Endothelial cell of hepatic sinusoid (primary cell): Measurements from ENCODE around the gene KCND3.

Experiments used
- in situ Hi-C: cut with HindIII; loops from 2 replicates; pipeline ENCODE4 v1.10.0; 2017; ENCODE audit warnings: low sequenced_read_pairs

KCND3 gene

GRCh38 chr1:111989531-111990025, at the start of gene KCND3:
TSS of gene KCND3 (minus strand) at chr1:111989668.
- in situ Hi-C loops, result no loop called here

- in situ Hi-C loops, result no loop called here
Measured at GRCh38 chr1:112034277-112034676, 44.8 kb upstream of the KCND3 start.

- in situ Hi-C loops, result no loop called here
Measured at GRCh38 chr1:112033439-112034120, 44.1 kb upstream of the KCND3 start.

GRCh38 chr1:112030157-112030556, 40.7 kb upstream of the KCND3 start:
- in situ Hi-C loops, result no loop called here

DNA sequence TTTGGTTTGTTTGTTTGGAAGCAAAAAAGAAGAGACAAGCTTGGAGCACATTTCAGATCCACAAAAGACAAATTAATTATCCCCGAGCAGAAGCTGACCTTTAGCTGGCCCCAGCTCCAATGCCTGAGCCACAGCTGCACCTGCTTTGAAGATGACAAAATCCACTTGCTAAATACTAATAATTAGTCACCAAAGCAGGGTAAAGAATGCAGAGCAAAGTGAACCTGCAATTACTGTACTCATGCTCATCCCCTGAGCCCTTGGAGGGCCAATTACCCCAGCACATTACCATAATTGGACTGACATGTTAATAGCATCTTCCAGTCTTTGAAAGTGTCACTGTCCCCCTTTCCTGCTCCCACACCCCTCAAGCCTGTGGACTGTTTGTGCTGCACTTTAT, 38.2 kb upstream of the KCND3 start:
- in situ Hi-C loops, result no loop called here

DNA sequence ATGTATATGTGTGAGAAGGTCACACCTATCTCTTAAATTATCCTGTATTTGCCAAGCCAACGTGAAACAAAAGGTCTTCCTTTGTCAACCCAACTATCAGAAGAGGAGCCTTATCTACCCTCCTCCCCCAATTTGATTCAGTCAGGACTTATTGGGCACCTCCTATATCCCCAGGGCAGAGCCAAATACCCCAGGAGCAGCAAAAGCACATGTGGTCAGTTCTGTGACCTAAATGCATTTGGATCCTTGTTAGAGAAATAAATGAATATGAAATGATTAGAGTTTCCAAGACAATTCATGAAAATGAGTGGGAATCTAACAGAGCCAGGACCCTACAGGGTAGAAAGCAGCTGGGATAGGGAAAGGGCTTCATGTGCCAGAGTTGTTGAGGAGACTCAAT, 37.0 kb upstream of the KCND3 start:
- in situ Hi-C loops, result no loop called here

DNA sequence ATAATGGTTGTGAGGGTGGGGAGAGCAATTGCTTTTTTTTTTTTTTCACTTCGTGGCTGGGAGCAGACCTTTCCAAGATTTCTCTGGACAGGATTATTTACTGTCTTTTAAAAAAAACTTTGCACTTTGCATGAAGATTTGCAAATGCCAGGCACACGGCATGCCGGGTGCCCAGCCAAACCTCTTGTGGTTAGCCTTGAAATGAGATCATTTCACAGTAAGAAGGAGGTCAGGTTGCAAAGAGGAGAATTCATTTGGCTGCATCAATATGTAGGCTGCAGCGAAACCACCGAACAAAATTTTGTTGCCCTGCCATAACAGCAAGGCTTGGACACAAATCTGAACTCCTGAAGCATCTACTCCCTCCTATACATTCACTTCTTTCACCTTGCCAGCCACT, 36.5 kb upstream of the KCND3 start:
- in situ Hi-C loops, result no loop called here

- in situ Hi-C loops, result no loop called here
Measured at GRCh38 chr1:112021263-112021662, 31.8 kb upstream of the KCND3 start.

DNA sequence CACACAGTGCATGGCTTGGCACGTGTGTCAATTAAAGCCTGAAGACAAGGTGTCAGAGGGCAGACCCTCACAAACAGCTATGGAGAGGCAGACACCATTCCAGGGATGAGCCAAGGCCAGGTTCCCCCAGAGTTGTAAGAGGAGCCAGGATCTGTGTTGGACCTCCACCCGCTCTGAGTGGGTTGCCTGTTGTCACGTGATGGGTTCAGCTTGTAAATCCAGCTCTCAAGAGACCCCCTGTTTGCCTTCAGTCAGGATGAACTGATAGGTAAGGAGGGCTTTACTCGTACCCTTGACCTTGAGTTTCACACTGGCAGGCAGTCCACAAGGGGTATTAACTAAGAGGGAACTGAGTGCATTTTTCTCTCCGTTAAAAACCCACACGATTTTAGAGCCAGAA, 27.7 kb upstream of the KCND3 start:
- in situ Hi-C loops, result no loop called here

- in situ Hi-C loops, result no loop called here
Measured at GRCh38 chr1:112012823-112013222, 23.4 kb upstream of the KCND3 start.

DNA sequence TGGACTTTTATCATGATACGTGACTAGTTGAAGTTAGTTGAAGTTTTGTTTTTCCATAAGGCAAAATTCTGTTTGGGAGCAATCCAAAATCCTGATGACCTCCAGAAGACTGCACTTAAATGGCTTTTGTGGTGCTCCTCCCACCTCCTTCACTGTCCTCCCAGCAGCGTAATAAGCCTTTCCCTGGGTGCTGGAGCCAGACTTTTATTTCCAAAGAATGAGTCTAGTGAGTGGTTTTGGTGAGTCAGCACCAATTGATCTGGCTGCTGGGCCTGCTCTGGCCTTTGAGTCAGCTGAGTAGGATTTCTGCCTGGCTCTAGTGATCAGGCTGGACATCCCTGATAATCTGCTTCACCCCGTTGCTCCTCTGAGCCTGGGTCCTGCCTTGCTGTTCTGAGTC, 21.7 kb upstream of the KCND3 start:
- in situ Hi-C loops, result no loop called here

DNA sequence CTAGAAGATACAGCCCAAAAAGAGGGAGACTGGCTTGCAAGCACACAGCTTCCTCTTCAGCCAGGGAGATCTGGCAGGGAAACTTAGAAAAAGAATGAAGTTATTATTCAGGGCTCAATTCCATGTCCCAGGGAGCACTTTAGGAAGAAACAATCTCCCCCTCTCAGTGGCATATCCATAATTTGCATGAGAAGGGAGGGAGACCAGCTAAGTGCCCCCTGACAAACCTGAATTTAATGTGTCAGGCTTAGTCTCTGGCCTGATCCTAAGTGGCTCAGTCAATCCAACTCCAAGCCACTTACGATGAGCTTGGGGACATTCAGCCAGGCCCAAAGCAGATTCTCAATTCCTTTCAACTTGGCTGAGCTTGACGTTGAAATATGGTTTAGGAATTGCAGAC, 17.7 kb upstream of the KCND3 start:
- in situ Hi-C loops, result no loop called here

DNA sequence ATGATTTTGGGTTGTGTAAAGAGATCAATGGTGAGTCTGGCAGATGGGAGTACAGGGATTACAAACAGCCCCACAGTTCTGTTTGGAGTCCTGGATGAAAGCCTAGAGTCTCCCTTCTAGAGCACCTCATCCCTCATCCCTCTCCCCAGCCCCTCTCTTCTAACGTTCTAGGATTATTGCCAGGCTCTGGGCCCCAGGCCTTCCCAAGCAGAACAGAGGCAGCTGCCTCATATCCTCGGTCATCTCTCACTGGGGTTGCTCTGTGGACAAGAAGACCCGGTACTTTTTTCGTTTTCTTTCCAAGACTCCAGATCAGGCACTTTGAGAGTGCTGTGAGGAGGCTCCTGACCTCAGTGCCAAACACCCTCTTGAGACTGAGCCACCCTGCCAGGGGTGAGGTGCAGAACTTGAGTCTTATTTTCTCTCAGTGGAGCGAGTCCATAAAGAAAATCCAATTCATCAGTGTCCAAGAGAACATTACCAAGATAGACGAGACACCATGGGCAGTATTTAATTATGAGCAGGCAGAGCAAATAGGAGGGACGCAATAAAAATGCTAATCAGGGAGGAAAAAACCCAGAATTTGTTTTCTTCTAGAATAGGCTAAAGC, 17.1 kb upstream of the KCND3 start:
- in situ Hi-C loops, result no loop called here

DNA sequence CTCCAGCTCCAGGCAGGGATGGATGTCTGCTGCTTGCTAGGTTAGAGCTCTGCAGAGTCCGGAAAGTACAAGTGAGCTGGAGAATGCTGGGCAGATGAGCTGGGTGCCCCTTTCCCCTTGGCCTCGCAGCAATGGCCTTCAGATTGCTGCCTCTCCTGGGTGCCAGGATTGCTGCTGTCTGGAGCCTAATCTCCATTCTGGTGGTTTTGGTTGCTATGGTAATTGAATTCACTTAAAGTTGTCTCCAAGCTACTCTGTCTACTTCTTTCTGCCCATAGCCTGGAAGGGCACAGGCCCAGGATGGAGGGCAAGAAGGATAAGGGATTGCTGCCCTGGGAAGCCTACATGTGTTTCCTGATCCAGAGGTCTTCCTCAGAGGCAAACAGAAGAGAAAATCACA, 14.6 kb upstream of the KCND3 start:
- in situ Hi-C loops, result no loop called here

- in situ Hi-C loops, result no loop called here
Measured at GRCh38 chr1:112002514-112002913, 13.0 kb upstream of the KCND3 start.

GRCh38 chr1:112001436-112001835, 12.0 kb upstream of the KCND3 start:
- in situ Hi-C loops, result no loop called here

DNA sequence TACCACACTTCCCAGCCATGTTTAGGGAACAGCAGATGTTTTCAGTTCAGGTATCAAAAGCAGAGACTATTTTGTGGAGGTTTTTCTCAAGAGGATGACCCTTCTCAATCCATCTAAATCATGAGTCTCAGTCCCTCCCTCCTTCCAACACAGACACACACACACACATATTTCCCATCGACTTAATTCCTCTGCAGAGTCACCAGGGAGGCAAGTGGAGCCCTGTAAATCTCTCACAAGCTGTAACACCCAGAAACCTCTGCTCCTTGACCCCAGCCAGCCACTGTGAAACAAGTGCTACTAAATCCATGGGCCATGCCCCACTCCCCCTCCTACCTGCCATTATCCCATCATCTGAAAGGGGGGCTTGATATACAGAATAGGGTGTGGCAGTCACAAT, 10.6 kb upstream of the KCND3 start:
- in situ Hi-C loops, result no loop called here

DNA sequence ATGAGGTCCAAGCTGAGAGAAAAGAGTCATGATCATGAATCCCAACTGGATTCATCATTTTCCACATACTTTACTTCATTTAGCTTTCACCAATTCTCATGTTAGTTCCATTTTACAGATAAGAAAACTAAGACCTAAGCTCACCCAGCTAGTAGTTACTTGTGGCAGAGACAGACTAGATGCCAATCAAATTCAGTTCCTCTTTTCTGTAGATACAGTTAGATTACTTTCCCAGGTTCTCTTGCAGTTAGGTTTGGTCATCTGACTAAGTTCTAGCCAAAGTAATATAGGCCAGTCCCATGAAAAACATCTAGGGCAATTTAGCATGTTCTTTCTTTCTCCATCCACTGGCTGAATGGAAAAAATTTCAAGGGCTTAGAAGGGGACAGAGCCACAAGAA, 8.9 kb upstream of the KCND3 start:
- in situ Hi-C loops, result no loop called here

- in situ Hi-C loops, result no loop called here
Measured at GRCh38 chr1:111992476-111992875, 3.0 kb upstream of the KCND3 start.

GRCh38 chr1:111990878-111991718, 1.6 kb upstream of the KCND3 start:
- in situ Hi-C loops, result no loop called here

DNA sequence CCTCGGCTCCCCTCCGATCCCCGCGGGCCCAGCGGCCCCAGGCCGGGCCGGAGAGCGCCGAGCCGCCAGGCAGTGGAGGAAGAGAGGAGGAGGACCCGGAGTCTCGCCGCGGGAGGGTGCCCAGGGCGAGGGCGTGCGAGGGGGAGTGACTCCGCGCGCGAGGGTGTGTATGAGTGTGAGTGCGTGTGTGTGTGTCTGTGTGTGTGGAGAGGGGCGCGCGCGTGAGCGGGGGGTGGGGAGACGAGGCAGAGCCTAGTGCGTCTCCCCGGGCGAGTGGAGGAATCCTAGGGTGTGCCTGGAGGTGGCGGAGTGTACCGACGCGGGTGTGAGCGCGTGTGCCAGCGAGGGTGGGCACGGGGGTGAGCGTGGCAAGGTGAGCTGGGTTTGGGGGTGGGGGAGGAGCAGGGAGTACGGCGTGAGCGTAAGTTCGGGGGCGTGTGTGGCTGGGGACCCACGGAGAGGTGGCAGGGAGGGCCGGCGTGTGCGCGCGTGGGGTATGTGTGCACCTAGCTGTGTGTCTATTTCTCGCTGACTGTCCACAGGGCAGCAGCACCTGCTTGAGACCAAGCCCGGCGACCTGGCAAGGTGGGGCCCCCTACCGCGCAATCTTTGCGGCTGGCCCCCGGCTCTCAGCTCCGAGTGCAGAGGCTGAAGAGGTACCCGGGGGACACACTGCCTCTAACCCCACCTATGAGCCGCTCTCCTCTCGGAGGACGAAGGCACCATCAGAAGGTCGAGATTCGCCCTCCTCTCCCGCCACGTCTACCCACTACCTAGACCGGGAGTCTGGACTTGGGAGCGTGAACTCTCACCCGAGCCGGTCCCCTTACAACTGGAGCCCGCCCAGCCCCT, 784 bp upstream of the KCND3 start:
- in situ Hi-C loops, result no loop called here
